ENCODE measurements around the gene FOXJ2.
"Not testable (repeated sequence)": the region's sequence is repeated elsewhere in the genome, so short reads cannot be mapped to it uniquely, and the experiment has no call there.

The FOXJ2 gene

GRCh38 chr12:8065991-8066594 is 33.6 kb downstream of the FOXJ2 start, which contains the start of gene C3AR1:
TSS of gene C3AR1 (minus strand) at chr12:8066359. CDS start at chr12:8060185, 6,174 bp downstream.
- DNase-seq (ENCODE audit: low spot score): no peak

- no peak for DNase-seq (ENCODE audit: low spot score)
These were observed 37.1 kb downstream of the FOXJ2 start for GRCh38 chr12:8069582-8069981.

GRCh38 chr12:8071820-8072219 is 39.3 kb downstream of the FOXJ2 start:
- DNase-seq (ENCODE audit: low spot score): not testable (repeated sequence)

- DNase-seq (ENCODE audit: low spot score): no peak
These were observed 43.4 kb downstream of the FOXJ2 start for GRCh38 chr12:8075935-8076334.

GRCh38 chr12:8076366-8076765 is 43.9 kb downstream of the FOXJ2 start:
- DNase-seq (ENCODE audit: low spot score): no peak

- peak; percentile 54 for DNase-seq (ENCODE audit: low spot score)
These were observed 44.7 kb downstream of the FOXJ2 start for GRCh38 chr12:8077207-8077606.

GRCh38 chr12:8078398-8078797 is 45.9 kb downstream of the FOXJ2 start:
- peak; percentile 47 for DNase-seq (ENCODE audit: low spot score)

GRCh38 chr12:8078916-8079315 is 46.4 kb downstream of the FOXJ2 start:
- no peak for DNase-seq (ENCODE audit: low spot score)

- no peak for DNase-seq (ENCODE audit: low spot score)
These were observed 47.6 kb downstream of the FOXJ2 start for GRCh38 chr12:8080120-8080519.

GRCh38 chr12:8081251-8081920 is 48.9 kb downstream of the FOXJ2 start:
- peak; percentile 31 for DNase-seq (ENCODE audit: low spot score)

GRCh38 chr12:8082808-8083100 is 50.2 kb downstream of the FOXJ2 start:
- no peak for DNase-seq (ENCODE audit: low spot score)

- not testable (repeated sequence) for DNase-seq (ENCODE audit: low spot score)
These were observed 51.8 kb downstream of the FOXJ2 start for GRCh38 chr12:8084351-8084750.

- DNase-seq (ENCODE audit: low spot score): no peak
These were observed 55.1 kb downstream of the FOXJ2 start for GRCh38 chr12:8087666-8088065.

- DNase-seq (ENCODE audit: low spot score): no peak
These were observed 56.1 kb downstream of the FOXJ2 start for GRCh38 chr12:8088574-8088973.

GRCh38 chr12:8089277-8089676 is 56.8 kb downstream of the FOXJ2 start:
- not testable (repeated sequence) for DNase-seq (ENCODE audit: low spot score)

- no peak for DNase-seq (ENCODE audit: low spot score)
These were observed 57.2 kb downstream of the FOXJ2 start for GRCh38 chr12:8089716-8090115.

- DNase-seq (ENCODE audit: low spot score): no peak
These were observed 60.8 kb downstream of the FOXJ2 start for GRCh38 chr12:8093291-8093690.

- DNase-seq (ENCODE audit: low spot score): no peak
These were observed 63.9 kb downstream of the FOXJ2 start for GRCh38 chr12:8096281-8096915.

- DNase-seq (ENCODE audit: low spot score): no peak
These were observed 66.7 kb downstream of the FOXJ2 start for GRCh38 chr12:8099235-8099634.
